SK-N-MC (cell line): ENCODE measurements around the gene IFI27L2.

Source experiments
- EZH2 ChIP-seq: fragments of 200-600 bp; sonication (generic); IDR thresholded peaks from one replicate; pipeline ENCODE4 v1.6.1; 2017; ENCODE audit warnings: antibody characterized with exemption
- FOXP2 ChIP-seq: optimal IDR thresholded peaks from 2 replicates; pipeline ENCODE3; 2011; ENCODE audit warnings: mild to moderate bottlenecking, moderate library complexity; ENCODE audit not compliant: insufficient read depth; ENCODE audit errors: extremely low read length, control extremely low read depth

DNA sequence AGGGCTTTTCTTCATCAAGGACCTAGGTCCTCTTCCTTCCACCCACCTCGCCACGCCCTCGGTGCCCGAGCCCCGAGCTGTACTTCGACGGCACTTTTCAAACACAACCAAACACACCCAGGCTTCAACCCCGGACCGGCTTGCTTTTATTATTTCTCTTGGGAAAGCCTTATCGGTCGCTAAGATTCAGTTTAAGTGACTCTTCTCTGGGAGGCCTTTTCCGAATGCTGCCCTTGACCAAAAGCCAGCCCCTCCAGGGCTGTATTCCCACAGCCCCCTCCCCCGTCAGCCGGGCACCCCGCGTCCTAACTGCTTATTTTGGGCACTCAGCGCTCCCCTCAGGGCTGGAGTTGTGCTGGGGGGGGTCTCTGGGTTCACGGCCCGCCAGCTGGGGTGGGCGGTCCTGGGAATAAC is 44.1 kb upstream of the IFI27L2 start:
- TF ChIP-seq EZH2 (no peak), FOXP2 (no peak)
